GM18907 (cell line): ENCODE measurements around the gene TREML4.
"Not testable (repeated sequence)": the region's sequence is repeated elsewhere in the genome, so short reads cannot be mapped to it uniquely, and the experiment has no call there.

Experiments used
- ATAC-seq: cut with Tn5 transposase; IDR thresholded peaks from one replicate; pipeline ENCODE4 v1.9.1; 2021; ENCODE audit warnings: mild to moderate bottlenecking, moderate library complexity; ENCODE audit not compliant: unreplicated experiment

The TREML4 gene

DNA sequence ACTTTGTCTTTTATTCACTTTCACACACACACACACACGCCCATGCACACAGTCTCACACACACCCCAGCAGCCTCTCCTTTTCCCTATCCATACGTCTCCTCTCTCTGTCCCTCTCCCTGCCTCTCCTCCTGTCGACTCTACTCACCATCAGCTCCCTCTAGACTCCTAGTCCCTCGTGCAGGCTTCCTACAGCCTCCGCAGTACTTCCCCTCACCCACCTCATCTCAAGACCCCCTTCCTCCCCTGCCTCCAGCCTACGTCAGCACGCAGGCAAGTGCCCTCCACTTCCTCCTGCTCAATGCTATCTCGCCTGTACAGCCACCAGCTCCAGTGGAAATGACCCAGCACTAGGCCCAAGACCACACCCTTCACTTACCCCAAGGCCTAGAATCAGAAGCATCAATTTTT is 26.4 kb upstream of the TREML4 start:
- ATAC-seq: peak; percentile 2

- ATAC-seq: no peak
Measured at GRCh38 chr6:41204156-41204555, 24.0 kb upstream of the TREML4 start.

DNA sequence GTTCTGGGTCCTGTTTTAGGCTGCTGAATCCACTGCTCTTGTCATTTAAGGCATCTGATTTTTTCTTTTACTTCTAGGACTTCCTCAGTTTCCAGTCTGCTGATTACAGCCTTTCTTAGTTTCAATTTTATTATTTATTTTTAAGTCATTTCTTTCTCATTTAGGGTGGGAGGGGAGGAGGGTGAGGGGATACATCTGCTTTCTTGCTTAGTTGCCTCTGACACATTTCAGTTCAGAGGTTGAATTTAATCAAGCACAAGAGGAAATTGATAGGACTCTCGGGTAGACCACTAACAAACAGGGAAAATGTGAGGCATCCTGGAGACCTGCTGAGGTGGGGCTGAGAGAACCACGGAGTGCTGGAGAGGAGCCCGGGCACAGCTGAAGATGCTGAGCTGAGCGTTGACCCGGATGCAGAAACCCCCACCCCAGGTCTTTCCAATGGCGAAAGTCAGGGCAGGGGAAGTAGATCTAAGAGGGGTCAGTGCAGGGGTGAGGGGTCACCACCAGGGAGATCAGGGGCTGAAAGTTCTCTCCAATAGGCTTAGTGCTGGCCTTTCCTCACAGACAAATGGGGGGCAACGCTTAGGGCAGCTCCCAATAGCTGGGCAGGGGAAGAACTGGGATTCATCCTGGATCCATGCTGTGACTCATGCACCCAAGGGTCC is 19.6 kb upstream of the TREML4 start:
- ATAC-seq: no peak

- no peak for ATAC-seq
Measured at GRCh38 chr6:41209547-41210320, 18.4 kb upstream of the TREML4 start.

DNA sequence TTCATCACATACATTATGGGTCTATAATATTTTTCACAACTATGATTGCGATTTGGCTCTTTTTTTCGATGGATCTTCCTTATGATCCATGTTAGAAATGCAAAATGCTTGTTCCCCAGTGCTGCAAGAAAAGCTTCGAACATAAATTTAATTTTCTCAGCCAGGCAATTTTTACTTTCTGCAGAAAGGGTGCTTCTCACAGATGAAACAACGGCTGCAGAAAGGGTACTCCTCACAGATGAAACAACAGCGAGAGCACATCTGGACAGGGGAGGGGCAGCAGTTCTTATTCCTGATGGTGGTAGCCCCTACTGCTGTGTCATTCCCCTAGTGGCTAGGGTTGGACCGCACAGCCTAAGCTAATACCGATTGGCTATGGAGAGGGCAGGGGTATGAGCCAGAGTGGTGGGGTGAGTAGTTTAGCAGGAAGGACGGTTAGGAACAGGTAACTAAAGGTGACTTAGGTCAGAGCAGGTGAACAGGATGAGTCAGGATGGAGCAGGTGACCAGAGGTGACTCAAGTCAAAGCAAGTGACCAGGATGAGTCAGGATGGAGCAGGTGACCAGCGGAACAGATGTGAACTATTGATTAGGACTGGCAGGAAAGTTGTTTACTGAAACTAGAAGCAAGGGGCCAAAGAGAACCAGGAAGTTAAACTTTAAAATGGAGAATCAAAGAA is 13.4 kb upstream of the TREML4 start:
- no peak for ATAC-seq

DNA sequence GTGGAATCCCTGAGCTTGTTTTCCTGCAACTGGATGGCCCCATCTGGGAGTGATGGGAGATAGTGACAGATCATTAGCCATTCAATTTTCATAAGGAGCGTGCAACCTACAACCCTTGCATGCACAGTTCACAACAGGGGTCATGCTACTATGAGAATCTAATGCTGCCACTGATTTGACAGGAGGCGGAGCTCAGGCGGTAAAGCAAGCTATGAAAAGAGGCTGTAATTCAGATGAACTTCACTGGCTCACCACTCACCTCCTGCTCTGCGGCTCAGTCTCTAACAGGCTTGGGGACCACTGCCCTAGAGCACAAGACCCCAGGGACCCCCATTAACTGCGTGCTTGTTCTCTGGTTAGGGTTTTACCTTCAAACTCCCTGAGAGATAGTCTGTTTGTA is 12.4 kb upstream of the TREML4 start:
- no peak for ATAC-seq

DNA sequence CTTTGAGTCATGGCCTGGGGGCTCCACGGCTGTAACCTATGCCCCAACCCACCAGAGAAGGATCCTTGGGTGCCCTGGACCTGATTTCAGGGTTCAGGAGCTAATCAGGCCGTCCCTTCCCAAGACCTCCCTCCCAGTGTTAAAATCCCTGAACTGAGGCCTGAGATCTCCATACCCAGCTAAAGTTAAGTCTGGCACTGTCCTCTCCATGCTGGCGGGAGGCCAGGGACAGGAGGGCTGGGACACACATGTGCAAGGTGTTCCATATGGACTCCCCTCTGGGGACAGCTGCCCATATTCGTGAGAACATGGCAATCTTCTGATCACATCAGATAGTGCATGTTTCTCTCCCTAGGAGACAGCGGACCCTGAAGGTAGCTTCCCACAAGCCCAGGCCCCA is 11.5 kb upstream of the TREML4 start:
- no peak for ATAC-seq

DNA sequence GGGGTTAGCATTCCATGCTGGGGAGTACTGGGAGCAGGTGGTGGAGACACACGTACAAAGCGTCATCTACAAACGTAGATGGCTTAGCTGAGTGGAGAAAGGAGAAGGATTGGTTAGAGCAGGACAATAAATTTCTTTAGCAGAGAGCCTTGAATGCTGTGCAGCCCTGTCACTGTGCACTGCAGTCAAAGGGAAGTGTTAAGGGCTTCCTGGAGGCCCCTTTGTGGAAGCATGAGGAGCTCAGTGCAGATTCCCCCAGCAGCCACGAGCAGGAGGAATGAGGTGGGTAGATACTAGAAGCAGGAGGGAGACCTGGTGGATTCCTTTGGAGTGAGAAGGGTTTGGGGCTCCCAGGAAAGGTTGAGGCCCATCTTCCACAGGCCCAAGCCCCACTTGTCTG is 6.1 kb upstream of the TREML4 start:
- no peak for ATAC-seq

DNA sequence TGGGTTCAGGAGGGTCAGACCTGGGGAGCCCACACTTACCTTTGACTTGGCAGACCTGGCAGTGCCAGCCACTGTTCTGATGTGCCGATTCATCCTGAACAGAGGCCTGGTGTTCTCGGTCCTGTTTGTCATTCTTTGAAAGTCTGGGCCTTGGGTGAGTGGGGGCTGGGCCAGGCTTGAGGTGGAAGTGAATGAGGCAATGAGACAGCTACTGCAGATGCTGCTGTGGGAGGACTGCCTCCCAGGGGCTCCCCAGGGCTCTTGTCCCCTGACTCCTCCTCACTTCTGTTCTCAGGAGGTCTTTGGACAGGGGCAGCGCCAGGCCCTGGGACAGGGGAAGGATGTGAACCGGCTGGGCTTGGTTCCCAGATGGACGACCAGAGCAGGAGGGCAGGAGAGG is 5.6 kb upstream of the TREML4 start:
- ATAC-seq: no peak

GRCh38 chr6:41224800-41225199 is 3.3 kb upstream of the TREML4 start:
- ATAC-seq: no peak

DNA sequence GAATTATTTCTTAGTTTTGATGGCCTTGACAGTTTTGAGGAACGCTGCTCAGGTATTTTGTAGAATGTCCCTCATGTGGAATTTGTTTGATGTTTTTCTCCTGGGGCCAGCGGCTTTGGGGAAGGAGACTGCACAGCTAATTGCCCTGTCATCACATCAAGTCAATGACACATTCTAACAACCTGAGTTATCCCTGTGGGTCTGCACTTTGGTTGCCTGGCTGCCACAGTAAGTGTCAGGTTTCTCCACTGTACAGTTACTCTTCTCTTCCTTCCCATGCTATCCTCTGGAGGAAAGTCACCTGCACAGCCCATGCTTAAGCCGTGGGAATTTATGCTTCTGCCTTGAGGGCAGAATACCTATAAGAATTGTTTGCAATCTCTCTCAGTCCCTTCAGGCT is 1.4 kb upstream of the TREML4 start:
- ATAC-seq: no peak

DNA sequence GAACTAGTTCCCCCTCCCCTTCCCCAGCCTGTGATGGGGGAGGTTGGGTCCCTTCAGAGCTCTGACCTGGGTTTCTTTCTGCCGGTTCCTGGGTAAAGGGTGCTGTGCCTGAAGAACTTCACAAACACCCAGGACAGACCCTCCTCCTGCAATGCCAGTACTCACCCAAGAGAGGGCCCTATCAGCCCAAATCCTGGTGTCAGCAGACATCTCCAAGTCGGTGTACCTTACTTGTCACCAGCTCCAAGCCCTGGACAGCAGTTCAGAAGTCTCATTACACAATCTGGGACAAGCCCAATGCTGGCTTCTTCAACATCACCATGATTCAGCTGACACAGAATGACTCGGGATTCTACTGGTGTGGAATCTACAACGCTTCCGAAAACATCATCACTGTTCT is 467 bp downstream of the TREML4 start:
- no peak for ATAC-seq

GRCh38 chr6:41229721-41230120 is 1.6 kb downstream of the TREML4 start:
- ATAC-seq: no peak

DNA sequence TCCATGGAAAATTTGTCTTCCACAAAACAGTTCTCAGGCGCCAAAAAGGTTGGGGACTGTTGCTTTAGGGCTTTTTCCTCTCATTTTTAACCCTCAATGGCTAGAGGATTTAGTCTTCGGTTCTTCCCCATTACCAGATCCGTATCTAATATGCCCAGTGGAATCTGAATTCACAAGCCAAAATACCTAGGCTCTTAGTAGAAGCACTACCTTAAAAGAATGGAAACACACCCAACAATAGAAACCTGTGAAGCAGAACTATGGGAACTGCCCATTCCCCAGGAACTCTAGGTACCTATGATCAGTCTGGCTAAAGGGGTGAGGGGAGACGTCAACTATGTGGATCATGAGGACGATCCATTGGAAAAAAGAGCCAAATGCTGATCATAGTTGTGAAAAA is 3.1 kb downstream of the TREML4 start:
- ATAC-seq: no peak

DNA sequence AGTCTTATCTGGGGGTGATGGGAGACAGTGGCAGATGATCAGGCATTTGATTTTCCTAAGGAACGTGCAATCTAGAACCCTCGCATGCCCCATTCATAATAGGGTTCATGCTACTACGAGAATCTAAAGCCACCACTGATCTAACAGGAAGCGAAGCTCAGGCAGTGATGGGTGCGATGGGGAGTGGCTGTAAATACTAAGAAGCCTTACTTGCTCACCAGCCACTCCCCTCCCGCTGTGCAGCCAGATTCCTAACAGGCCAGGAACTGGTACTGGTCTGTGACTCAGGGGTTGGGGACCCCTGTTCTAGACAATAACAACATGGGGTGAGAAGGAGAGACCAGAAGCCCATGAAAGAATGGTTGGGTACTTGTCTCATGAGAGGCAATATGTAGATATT is 4.5 kb downstream of the TREML4 start:
- no peak for ATAC-seq

- no peak for ATAC-seq
Measured at GRCh38 chr6:41236276-41236675, 8.1 kb downstream of the TREML4 start.

- ATAC-seq: no peak
Measured at GRCh38 chr6:41237128-41237527, 9.0 kb downstream of the TREML4 start.

- no peak for ATAC-seq
Measured at GRCh38 chr6:41239467-41240159, 11.5 kb downstream of the TREML4 start.

DNA sequence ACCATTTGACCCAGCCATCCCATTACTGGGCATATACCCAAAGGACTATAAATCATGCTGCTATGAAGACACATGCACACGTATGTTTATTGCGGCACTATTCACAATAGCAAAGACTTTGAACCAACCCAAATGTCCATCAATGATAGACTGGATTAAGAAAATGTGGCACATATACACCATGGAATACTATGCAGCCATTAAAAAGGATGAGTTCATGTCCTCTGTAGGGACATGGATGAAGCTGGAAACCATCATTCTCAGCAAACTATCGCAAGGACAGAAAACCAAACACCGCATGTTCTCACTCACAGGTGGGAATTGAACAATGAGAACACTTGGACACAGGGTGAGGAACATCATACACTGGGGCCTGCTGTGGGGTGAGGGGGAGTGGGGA is 18.4 kb downstream of the TREML4 start:
- not testable (repeated sequence) for ATAC-seq

DNA sequence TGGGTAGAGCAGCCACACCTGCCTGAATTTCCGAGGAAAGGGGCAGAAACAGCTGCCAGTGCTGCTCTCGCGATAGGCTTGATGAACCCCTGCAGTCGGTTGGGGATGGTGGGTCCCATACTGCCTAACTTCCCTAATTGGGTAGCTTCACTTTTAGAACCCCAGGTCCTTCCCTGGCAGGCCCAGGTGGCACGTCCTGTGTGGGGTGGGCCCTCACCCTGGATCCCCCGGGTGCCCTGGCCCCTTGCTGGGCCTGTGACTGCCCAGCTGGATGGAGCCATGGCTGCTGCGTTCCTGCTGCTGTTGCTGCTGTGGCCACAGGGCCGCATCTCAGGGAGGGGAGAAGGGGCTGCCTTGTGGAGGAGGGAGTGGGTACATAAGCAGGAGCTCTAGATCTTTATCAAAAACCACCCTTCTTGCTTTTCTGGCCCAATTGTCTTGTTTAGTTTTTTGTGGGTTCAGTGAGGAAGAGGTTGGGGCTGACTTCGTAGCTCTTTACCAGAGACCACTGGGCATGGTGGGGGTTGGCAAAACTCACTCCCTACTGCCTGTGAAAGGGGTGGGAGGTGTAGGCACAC is 19.2 kb downstream of the TREML4 start:
- ATAC-seq: no peak
